NCI-H2171 (cell line): ENCODE data around the gene CHTOP.

Source experiments
- DNase-seq: peaks from one replicate; lab custom pipeline; 2025; lab: John Stamatoyannopoulos, UW

CHTOP gene

GRCh38 chr1:153612755-153613331 lies 21.0 kb upstream of the CHTOP start, which contains the start of gene S100A16:
Gene S100A16 (minus strand): TSS chr1:153613137. CDS start chr1:153608151, 4,986 bp downstream.
- DNase-seq = no peak

GRCh38 chr1:153613406-153613805 lies 20.5 kb upstream of the CHTOP start:
- no peak for DNase-seq

- DNase-seq = no peak
Observed at GRCh38 chr1:153614189-153614900, 19.5 kb upstream of the CHTOP start.

- no peak for DNase-seq
Observed at GRCh38 chr1:153614906-153615305, 19.0 kb upstream of the CHTOP start.

- DNase-seq = no peak
Observed at GRCh38 chr1:153615406-153615805, 18.5 kb upstream of the CHTOP start.

GRCh38 chr1:153616144-153616916 lies 17.5 kb upstream of the CHTOP start, which contains the start of gene S100A14:
Gene S100A14 (minus strand): TSS chr1:153616325. CDS start chr1:153615858, 467 bp downstream.
- no peak for DNase-seq

GRCh38 chr1:153616917-153617311 lies 17.0 kb upstream of the CHTOP start:
- no peak for DNase-seq

- DNase-seq = no peak
Observed at GRCh38 chr1:153617663-153618062, 16.2 kb upstream of the CHTOP start.

- no peak for DNase-seq
Observed at GRCh38 chr1:153619171-153619570, 14.7 kb upstream of the CHTOP start.

- DNase-seq = no peak
Observed at GRCh38 chr1:153623101-153623500, 10.8 kb upstream of the CHTOP start.

- DNase-seq = no peak
Observed at GRCh38 chr1:153624965-153625611, 8.8 kb upstream of the CHTOP start.

GRCh38 chr1:153626477-153626903 lies 7.4 kb upstream of the CHTOP start:
- DNase-seq = no peak

GRCh38 chr1:153626904-153627714 lies 6.8 kb upstream of the CHTOP start, which contains the start of gene S100A13:
Gene S100A13 (minus strand): TSS chr1:153627505. CDS start chr1:153626472, 1,033 bp downstream.
- peak; percentile 27 for DNase-seq

- no peak for DNase-seq
Observed at GRCh38 chr1:153627715-153628626, 5.9 kb upstream of the CHTOP start, which contains the start of gene S100A1. Gene S100A1 (plus strand): TSS chr1:153628434. CDS start chr1:153630522, 2,088 bp downstream.

GRCh38 chr1:153628638-153629342 lies 5.1 kb upstream of the CHTOP start:
- no peak for DNase-seq

GRCh38 chr1:153629343-153629665 lies 4.6 kb upstream of the CHTOP start:
- no peak for DNase-seq

- no peak for DNase-seq
Observed at GRCh38 chr1:153629971-153630370, 3.9 kb upstream of the CHTOP start.

- DNase-seq = no peak
Observed at GRCh38 chr1:153630384-153630783, 3.5 kb upstream of the CHTOP start.
